GM12872 (cell line): ENCODE results near the gene SIRPB2.

Experiments
- TF ChIP-seq, protein P1 (sequence below): IDR thresholded peaks from 3 replicates; pipeline ENCODE4 v1.5.1; 2011; ENCODE audit warnings: low read depth, mild to moderate bottlenecking, low read length, moderate library complexity; ENCODE audit not compliant: insufficient read depth

The SIRPB2 gene

GRCh38 chr20:1499528-1500420 is 8.6 kb upstream of the SIRPB2 start:
- TF ChIP-seq, protein P1, sequence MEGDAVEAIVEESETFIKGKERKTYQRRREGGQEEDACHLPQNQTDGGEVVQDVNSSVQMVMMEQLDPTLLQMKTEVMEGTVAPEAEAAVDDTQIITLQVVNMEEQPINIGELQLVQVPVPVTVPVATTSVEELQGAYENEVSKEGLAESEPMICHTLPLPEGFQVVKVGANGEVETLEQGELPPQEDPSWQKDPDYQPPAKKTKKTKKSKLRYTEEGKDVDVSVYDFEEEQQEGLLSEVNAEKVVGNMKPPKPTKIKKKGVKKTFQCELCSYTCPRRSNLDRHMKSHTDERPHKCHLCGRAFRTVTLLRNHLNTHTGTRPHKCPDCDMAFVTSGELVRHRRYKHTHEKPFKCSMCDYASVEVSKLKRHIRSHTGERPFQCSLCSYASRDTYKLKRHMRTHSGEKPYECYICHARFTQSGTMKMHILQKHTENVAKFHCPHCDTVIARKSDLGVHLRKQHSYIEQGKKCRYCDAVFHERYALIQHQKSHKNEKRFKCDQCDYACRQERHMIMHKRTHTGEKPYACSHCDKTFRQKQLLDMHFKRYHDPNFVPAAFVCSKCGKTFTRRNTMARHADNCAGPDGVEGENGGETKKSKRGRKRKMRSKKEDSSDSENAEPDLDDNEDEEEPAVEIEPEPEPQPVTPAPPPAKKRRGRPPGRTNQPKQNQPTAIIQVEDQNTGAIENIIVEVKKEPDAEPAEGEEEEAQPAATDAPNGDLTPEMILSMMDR, result no peak

DNA sequence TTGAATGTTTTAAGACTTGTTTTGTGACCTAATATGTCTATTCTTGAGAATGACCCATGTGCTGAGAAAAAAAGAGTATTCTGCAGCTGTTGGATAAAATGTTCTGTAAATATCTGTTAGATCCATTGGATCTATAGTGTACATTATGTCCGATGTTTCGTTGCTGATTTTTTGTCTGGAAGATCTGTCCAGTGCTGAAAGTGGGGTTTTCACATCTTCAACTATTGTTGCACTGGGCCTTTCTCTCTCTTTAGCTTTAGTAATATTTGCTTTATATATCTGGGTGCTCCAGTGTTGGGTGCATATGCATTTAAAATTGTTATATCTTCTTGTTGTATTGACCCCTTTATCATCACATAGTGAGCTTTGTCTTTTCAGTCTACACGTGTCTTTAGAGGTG is 5.7 kb upstream of the SIRPB2 start:
- TF ChIP-seq, protein P1, result no peak

- TF ChIP-seq, protein P1, result no peak
Observed at GRCh38 chr20:1494436-1494835, 3.2 kb upstream of the SIRPB2 start.

- TF ChIP-seq, protein P1, result no peak
Observed at GRCh38 chr20:1493536-1493935, 2.3 kb upstream of the SIRPB2 start.

DNA sequence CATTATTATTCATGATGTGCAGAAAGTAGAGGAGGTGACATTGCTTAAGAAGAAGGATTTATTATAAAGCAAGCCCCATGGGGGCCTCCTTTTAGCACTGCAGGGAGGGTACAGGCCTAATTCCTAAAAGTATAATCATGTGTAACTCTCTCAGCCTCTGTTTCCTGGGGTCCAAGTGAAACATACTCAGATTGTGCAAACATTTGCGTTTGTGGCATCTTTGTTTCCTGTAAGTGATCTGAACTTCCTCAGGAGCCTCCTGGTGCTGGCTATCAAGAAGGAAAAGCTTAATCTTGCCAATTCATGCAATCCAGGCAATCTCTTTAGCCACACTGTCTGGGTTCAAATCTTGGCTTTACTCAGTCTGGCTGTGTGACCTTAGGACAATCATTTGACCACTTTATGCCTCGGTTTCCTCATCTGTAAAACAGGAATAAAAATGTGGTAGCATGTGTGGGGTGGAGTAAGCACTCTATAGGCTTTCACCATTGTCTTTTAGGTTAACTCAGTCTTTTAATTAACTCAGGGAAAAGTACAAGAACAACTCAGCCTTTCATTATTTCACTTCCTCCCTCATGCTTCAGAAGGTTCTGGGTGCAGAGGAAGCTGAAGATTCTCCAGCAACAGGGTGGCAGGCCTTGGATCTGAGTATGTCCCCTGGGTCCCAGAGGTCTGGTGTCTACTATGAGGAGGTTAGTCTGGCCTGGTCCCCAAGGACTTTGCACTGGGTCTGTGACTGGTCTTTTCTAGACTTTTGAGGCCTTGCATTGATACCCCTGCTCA is 831 bp upstream of the SIRPB2 start:
- TF ChIP-seq, protein P1, result no peak

DNA sequence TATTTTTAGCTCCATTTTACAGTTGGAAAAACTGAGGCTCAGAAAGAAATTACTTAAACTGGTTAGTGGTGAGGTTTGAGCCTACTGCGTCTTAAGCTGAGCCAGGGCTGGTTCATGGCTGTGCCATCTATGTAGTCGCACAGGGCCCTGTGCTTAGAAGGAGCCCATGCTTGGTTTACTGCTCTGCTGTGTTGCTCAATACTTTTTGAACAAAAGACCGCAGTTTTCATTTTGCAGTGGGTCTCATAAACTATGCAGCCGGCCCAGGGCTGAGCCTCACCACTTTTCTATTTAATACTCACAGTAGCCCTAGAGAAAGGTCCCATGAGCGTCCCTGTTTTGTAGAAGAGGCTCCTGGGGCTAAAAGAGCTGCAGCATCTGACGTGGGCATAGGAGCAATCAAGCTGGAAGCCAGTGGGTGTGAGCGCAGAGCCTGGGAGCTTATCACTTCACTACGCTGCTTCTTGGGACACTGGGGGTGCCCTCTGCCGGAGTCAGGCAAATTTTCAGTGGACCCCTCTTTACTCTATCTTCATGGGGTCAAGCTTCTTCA is 501 bp downstream of the SIRPB2 start:
- TF ChIP-seq, protein P1, result no peak

- TF ChIP-seq, protein P1, result no peak
Observed at GRCh38 chr20:1489764-1490436, 1.3 kb downstream of the SIRPB2 start.
